IPS-15b (cell line): Measurements from ENCODE around the gene CDC34.
"Not testable (repeated sequence)": the region's sequence is repeated elsewhere in the genome, so short reads cannot be mapped to it uniquely, and the experiment has no call there.

Experiments
- H3K27me3 ChIP-seq: one replicate; pipeline ENCODE4 v1.6.1; 2013; ENCODE audit warnings: low read length; ENCODE audit not compliant: control insufficient read depth, insufficient read depth
- H3K36me3 ChIP-seq: one replicate; pipeline ENCODE4 v1.6.1; 2013; ENCODE audit warnings: low read length; ENCODE audit not compliant: control insufficient read depth, insufficient read depth
- H3K4me1 ChIP-seq: one replicate; pipeline ENCODE4 v1.6.1; 2013; ENCODE audit warnings: mild to moderate bottlenecking, low read length; ENCODE audit not compliant: control insufficient read depth, insufficient read depth
- H3K4me3 ChIP-seq: one replicate; pipeline ENCODE4 v1.5.1; 2013; ENCODE audit warnings: low read depth, low read length
- H3K9ac ChIP-seq: one replicate; pipeline ENCODE4 v1.6.1; 2013; ENCODE audit warnings: low read depth, mild to moderate bottlenecking, low read length
- H3K9me3 ChIP-seq: one replicate; pipeline ENCODE4 v1.6.1; 2013; ENCODE audit warnings: mild to moderate bottlenecking, low read length; ENCODE audit not compliant: control insufficient read depth, insufficient read depth

CDC34 gene

DNA sequence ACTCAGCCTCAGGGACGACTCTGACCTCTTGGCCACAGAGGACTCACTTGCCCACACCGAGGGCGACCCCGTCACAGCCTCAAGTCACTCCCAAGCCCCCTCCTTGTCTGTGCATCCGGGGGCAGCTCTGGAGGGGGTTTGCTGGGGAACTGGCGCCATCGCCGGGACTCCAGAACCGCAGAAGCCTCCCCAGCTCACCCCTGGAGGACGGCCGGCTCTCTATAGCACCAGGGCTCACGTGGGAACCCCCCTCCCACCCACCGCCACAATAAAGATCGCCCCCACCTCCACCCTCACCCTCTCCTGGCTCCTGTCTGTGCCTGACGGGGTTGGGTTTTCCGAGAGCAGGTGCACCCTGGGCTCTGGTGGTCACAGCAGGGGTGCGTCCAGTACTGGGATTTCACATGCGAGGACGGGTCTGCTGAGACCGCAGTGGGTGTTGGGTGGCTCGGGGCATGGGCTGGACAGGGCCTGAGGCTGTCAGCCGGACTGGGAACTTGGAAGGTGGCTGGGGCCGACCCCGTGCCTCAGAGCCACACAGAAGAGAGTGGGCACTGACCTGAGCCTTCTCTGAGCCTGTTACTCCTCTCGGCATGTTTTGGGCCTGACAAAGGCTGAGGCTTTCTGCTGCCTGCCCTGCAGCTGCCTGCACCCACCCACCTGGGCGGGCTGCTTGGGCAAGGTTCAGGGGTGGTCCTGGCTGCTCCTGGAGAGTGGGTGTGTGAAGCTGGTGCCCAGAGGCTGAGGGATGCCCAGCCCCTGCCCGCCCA is 51.8 kb downstream of the CDC34 start:
- H3K9me3 ChIP-seq: no peaks in the 10 kb centered on the region
- H3K27me3 ChIP-seq: peaks cover under 1% of the 10 kb centered on the region
- H3K9ac ChIP-seq: no peak overlapping the region
- H3K4me3 ChIP-seq: no peak overlapping the region
- no peaks in the 10 kb centered on the region for H3K4me1 ChIP-seq
- peaks cover 43% of the 10 kb centered on the region for H3K36me3 ChIP-seq

- H3K4me1 ChIP-seq: no peaks in the 10 kb centered on the region
- peaks cover 40% of the 10 kb centered on the region for H3K36me3 ChIP-seq
- H3K9me3 ChIP-seq: no peaks in the 10 kb centered on the region
- H3K4me3 ChIP-seq: no peak overlapping the region
- peaks cover 6% of the 10 kb centered on the region for H3K27me3 ChIP-seq
- no peak overlapping the region for H3K9ac ChIP-seq
Observed at GRCh38 chr19:583968-584239, 52.3 kb downstream of the CDC34 start.

- H3K36me3 ChIP-seq: peaks cover 35% of the 10 kb centered on the region
- H3K9ac ChIP-seq: no peak overlapping the region
- no peaks in the 10 kb centered on the region for H3K9me3 ChIP-seq
- H3K4me3 ChIP-seq: no peak overlapping the region
- peaks cover 11% of the 10 kb centered on the region for H3K27me3 ChIP-seq
- H3K4me1 ChIP-seq: no peaks in the 10 kb centered on the region
Observed at GRCh38 chr19:584240-585001, 52.9 kb downstream of the CDC34 start.

DNA sequence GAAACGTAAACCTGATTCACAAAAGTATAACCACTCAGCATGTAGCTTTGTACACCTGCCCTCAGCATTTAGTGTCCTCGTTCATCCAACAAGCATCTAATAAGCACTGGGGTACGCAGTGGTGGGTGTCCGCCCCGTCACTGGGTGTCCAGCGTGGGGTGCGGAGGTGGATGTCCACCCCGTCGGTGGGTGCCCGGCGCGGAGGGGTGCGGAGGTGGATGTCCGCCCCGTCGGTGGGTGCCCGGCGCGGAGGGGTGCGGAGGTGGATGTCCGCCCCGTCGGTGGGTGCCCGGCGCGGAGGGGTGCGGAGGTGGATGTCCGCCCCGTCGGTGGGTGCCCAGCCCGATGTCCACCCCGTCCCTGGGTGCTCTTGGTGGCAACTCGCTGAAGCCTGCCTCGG is 53.6 kb downstream of the CDC34 start:
- H3K36me3 ChIP-seq: peaks cover 28% of the 10 kb centered on the region
- not testable (repeated sequence) for H3K4me1 ChIP-seq, H3K9me3 ChIP-seq, H3K4me3 ChIP-seq, H3K9ac ChIP-seq
- H3K27me3 ChIP-seq: peaks cover 11% of the 10 kb centered on the region

DNA sequence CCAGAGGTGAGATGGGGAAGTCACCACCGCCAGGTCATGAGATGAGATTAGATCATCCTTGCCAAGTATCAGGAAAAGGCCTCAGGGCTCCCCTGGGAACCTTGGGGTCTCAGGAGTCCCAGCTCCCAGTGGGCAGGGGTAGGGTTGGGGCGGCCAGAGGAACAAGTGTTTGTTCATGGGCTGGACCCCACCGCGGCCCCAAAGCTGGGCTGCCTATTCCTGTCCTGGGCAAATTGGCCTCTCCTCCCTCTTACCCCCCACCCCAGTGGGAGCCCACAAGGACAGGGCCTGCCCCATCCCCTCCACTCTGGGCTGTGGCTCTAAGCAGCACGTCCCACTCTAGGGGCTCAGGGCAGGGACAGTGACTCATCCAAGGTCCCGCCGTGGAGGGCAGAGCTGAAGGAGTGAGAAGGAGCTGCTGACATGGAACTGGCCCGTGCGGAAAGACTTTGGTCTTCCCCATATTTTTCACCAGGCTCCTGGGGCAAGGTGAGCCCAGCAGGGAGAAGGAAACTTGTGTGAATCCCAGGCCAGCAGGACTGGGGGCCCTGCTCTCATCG is 54.1 kb downstream of the CDC34 start:
- Histone ChIP-seq H3K36me3 (peaks cover 24% of the 10 kb centered on the region), H3K4me1 (no peaks in the 10 kb centered on the region), H3K9ac (no peak overlapping the region), H3K9me3 (no peaks in the 10 kb centered on the region), H3K4me3 (no peak overlapping the region), H3K27me3 (peaks cover 11% of the 10 kb centered on the region)

DNA sequence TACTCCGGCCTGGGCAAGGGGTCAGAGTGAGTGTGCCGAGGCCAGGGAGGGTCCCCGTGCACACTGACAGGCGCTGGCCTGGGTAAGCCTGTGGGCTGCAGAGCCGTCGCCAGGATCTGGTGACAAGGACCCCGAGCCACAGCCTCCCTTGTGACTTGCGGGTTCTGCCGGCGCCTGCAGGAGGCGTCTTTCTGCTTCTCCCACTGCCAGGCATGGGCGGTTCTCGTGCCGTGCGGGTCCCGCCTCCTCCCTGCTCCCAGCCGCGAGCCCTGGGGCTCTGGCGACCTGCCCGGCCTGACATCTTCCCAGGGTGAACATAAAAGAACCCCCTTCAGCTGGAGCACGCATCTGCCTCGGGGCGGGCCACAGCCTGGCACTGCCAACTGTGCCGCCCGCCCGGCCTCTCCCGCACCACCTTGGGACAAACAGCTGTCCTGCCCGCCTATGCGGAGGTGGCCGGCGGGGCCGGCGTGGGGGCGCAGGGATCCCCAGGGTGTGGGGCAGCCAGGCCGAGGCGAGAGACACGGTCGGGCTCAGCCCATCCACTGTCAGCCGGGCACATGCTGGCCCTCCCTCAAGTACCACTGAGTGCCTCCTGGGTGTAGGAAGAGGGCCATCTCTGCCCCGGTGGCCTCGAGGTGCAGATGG is 56.7 kb downstream of the CDC34 start:
- H3K4me1 ChIP-seq: no peaks in the 10 kb centered on the region
- H3K36me3 ChIP-seq: peaks cover 3% of the 10 kb centered on the region
- no peaks in the 10 kb centered on the region for H3K9me3 ChIP-seq
- H3K4me3 ChIP-seq: peak overlapping the region; percentile 4
- peaks cover 18% of the 10 kb centered on the region for H3K27me3 ChIP-seq
- no peak overlapping the region for H3K9ac ChIP-seq

DNA sequence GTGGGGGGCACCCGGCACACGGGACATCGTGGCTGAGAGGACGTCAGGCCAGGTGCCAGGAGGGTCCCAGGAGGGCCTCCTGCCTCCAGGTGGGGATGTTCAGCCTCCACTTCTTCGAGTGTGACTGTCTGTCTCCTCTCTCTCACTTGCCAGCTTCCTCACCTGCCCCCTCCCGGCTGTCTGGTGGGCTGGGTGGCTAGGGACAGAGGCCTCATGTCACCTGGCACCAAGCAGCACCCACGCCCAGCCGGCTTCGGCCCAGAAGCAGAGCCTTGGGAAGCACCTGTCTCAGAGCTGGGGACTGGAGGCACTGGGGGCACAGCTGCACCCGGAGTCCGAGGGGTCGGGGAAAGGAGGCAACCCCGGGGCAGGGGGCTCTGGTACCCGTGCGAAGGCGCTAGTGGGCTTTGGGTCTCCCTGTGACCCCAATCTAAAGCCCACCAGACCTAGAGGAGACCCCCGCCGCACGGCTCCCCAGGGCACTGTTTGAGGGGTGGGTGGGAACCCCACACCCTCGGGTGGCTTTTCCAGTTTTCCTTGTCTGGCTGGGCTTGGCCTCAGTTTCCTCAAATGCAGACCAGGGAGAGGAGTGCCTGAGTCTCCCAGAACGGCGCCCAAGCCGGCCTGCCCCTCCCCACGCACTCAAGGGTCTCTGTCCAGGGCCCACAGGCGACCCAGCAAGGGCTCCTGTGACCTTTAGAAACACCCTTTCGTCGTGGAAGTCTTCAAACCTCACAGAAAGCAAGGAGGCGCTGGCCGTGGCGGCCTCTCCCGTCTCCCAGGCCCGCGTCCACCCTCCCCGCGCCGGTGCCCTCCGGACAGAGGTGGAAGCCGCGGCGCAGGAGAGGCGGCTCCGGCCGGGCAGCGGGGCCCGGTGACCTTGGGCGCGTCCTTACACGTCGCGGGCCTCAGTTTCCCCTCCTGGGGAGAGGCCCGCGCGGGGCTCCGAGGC is 57.5 kb downstream of the CDC34 start:
- no peaks in the 10 kb centered on the region for H3K9me3 ChIP-seq
- no peaks in the 10 kb centered on the region for H3K36me3 ChIP-seq
- H3K4me1 ChIP-seq: no peaks in the 10 kb centered on the region
- peak overlapping the region; percentile 39 for H3K4me3 ChIP-seq
- H3K9ac ChIP-seq: no peak overlapping the region
- peaks cover 18% of the 10 kb centered on the region for H3K27me3 ChIP-seq

- H3K4me1 ChIP-seq: no peaks in the 10 kb centered on the region
- H3K4me3 ChIP-seq: peak within 1 kb of the TSS; percentile 39
- no peaks in the 10 kb centered on the region for H3K36me3 ChIP-seq
- no peak within 1 kb of the TSS for H3K9ac ChIP-seq
- H3K9me3 ChIP-seq: no peaks in the 10 kb centered on the region
- H3K27me3 ChIP-seq: peaks cover 18% of the 10 kb centered on the region
Observed at GRCh38 chr19:589693-590395, 58.3 kb downstream of the CDC34 start, which contains the start of gene HCN2. Gene HCN2 (plus strand): TSS chr19:589881. CDS start chr19:589946, 65 bp downstream.

DNA sequence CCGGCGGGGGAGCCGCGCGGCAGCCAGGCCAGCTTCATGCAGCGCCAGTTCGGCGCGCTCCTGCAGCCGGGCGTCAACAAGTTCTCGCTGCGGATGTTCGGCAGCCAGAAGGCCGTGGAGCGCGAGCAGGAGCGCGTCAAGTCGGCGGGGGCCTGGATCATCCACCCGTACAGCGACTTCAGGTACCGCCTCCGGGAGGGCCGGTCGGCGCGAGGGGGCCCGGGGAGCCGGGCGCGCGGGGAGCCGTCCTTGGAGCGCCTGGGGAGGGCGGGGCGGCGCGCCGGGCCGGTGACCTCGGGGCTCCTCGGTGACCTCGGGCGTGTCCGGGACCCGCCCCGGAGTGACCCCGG is 58.8 kb downstream of the CDC34 start:
- H3K9ac ChIP-seq: no peak overlapping the region
- peak overlapping the region; percentile 35 for H3K4me3 ChIP-seq
- peaks cover 18% of the 10 kb centered on the region for H3K27me3 ChIP-seq
- H3K36me3 ChIP-seq: no peaks in the 10 kb centered on the region
- H3K4me1 ChIP-seq: no peaks in the 10 kb centered on the region
- no peaks in the 10 kb centered on the region for H3K9me3 ChIP-seq

DNA sequence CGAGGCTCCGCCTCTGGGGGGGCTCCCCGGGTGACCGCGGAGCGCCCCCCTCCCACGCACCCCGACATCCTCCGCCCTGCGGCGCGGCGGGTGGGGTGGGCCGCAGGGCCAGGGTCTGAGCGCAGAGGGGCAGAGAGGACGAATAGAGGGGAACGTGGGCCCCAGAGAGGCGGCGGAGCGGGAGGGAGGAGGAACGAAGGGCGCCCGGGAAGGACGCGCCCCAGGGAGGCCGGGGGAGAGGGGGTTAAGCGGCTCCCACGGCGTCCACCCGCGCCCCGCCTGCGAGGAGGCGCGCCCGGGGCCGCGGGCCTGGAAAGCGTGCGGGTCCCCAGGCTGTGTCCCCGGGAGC is 59.2 kb downstream of the CDC34 start:
- peaks cover 18% of the 10 kb centered on the region for H3K27me3 ChIP-seq
- H3K4me1 ChIP-seq: no peaks in the 10 kb centered on the region
- H3K9ac ChIP-seq: no peak overlapping the region
- H3K36me3 ChIP-seq: no peaks in the 10 kb centered on the region
- H3K4me3 ChIP-seq: peak overlapping the region; percentile 8
- H3K9me3 ChIP-seq: no peaks in the 10 kb centered on the region
